ELF-1 (cell line): ENCODE measurements around the gene SSX7.
"Not testable (repeated sequence)": the region's sequence is repeated elsewhere in the genome, so short reads cannot be mapped to it uniquely, and the experiment has no call there.

Source experiments
- DNase-seq: peaks from one replicate; pipeline ENCODE4 v3.0.0-alpha.2; 2016; ENCODE audit warnings: low read depth, low spot score

Gene SSX7

GRCh38 chrX:52654800-52655199, at the start of gene SSX7:
TSS of gene SSX7 (minus strand) at chrX:52654900. CDS start at chrX:52653472, 1,428 bp downstream.
- not testable (repeated sequence) for DNase-seq

GRCh38 chrX:52692034-52692433, 37.3 kb upstream of the SSX7 start:
- not testable (repeated sequence) for DNase-seq

- DNase-seq, result not testable (repeated sequence)
Observed at GRCh38 chrX:52662218-52662617, 7.5 kb upstream of the SSX7 start.

- not testable (repeated sequence) for DNase-seq
Observed at GRCh38 chrX:52655475-52655874, 775 bp upstream of the SSX7 start.

GRCh38 chrX:52650676-52651075, 4.0 kb downstream of the SSX7 start:
- DNase-seq, result not testable (repeated sequence)

GRCh38 chrX:52648956-52649355, 5.7 kb downstream of the SSX7 start:
- DNase-seq, result not testable (repeated sequence)

- DNase-seq, result not testable (repeated sequence)
Observed at GRCh38 chrX:52628483-52628882, 26.2 kb downstream of the SSX7 start.

- not testable (repeated sequence) for DNase-seq
Observed at GRCh38 chrX:52620661-52621060, 34.0 kb downstream of the SSX7 start.

- DNase-seq, result no peak
Observed at GRCh38 chrX:52608961-52609360, 45.7 kb downstream of the SSX7 start.

- DNase-seq, result not testable (repeated sequence)
Observed at GRCh38 chrX:52603151-52603550, 51.5 kb downstream of the SSX7 start.

GRCh38 chrX:52598886-52599285, 55.8 kb downstream of the SSX7 start:
- DNase-seq, result no peak

- no peak for DNase-seq
Observed at GRCh38 chrX:52594658-52595057, 60.0 kb downstream of the SSX7 start.
